Caco-2 (cell line): ENCODE results near the gene PPM1J. TPM values are rescaled to one million over a fixed set of nuclear protein-coding genes. Genes with fewer than 3 reads are reported as not detected.

Experiments used
- BruUV-seq: library from RNA; stranded (reverse); fragments of 400-500 nt; replicated peaks from 2 replicates; lab custom pipeline; 2021; lab: Mats Ljungman, UMichigan
- CTCF ChIA-PET: fragments of 300-600 bp; sonication (Branson Sonifier 250); formaldehyde crosslinking; loops from one replicate; lab custom pipeline; 2022; ENCODE audit warnings: antibody characterized with exemption; lab: Charles Lee
- POLR2A ChIA-PET: fragments of 300-600 bp; sonication (Branson Sonifier 250); formaldehyde crosslinking; loops from one replicate; lab custom pipeline; 2022; ENCODE audit warnings: antibody characterized with exemption; lab: Charles Lee
- DNase-seq, 2 experiments: peaks; one replicate each; pipeline versions ENCODE4 v3.0.0 to v3.0.0-alpha.2; 2020 to 2022
- H3K27me3 ChIP-seq: replicated peaks from 2 replicates; pipeline ENCODE4 v1.6.0; 2011; ENCODE audit warnings: low read length; ENCODE audit not compliant: control insufficient read depth, insufficient read depth
- H3K36me3 ChIP-seq: 2 replicates; pipeline ENCODE4 v1.5.1; 2011; ENCODE audit warnings: low read length; ENCODE audit not compliant: control insufficient read depth, insufficient read depth
- H3K4me1 ChIP-seq: fragments of 250-450 bp; sonication (Bioruptor Pico); 2 replicates; pipeline ENCODE4 v1.5.1; 2020; ENCODE audit warnings: mild to moderate bottlenecking
- H3K4me3 ChIP-seq: 2 replicates; pipeline ENCODE4 v1.5.1; 2011; ENCODE audit warnings: low read depth, mild to moderate bottlenecking, control low read depth, low read length
- H3K9me3 ChIP-seq: fragments of 250-450 bp; sonication (Bioruptor Pico); 2 replicates; pipeline ENCODE4 v1.5.1; 2020; ENCODE audit warnings: mild to moderate bottlenecking, moderate library complexity
- H3K27ac Mint-ChIP-seq: one replicate; pipeline ENCODE4 v1.8.0; 2022; ENCODE audit warnings: mixed read lengths; ENCODE audit not compliant: unreplicated experiment
- H3K27me3 Mint-ChIP-seq: one replicate; pipeline ENCODE4 v1.8.0; 2022; ENCODE audit warnings: mixed read lengths; ENCODE audit not compliant: insufficient read depth, unreplicated experiment
- H3K36me3 Mint-ChIP-seq: one replicate; pipeline ENCODE4 v1.8.0; 2022; ENCODE audit warnings: mild to moderate bottlenecking, mixed read lengths; ENCODE audit not compliant: insufficient read depth, unreplicated experiment
- H3K4me1 Mint-ChIP-seq: one replicate; pipeline ENCODE4 v1.8.0; 2022; ENCODE audit warnings: low read depth, mixed read lengths; ENCODE audit not compliant: unreplicated experiment
- H3K4me3 Mint-ChIP-seq: one replicate; pipeline ENCODE4 v1.8.0; 2022; ENCODE audit warnings: mild to moderate bottlenecking, moderate library complexity, mixed read lengths; ENCODE audit not compliant: unreplicated experiment
- H3K9me3 Mint-ChIP-seq: one replicate; pipeline ENCODE4 v1.8.0; 2022; ENCODE audit warnings: mixed read lengths; ENCODE audit not compliant: unreplicated experiment
- intact Hi-C: fragments of 100-400 bp; cut with micrococcal nuclease; formaldehyde crosslinking; loops from one replicate; pipeline ENCODE4 v1.10.0; 2022; ENCODE audit not compliant: unreplicated experiment
- total RNA-seq: library from RNA; stranded (reverse); gene quantifications from 2 replicates; pipeline ENCODE4 v1.2.3, GENCODE V29; 2022
- TF ChIP-seq, protein P1 (sequence below), 2 experiments: fragments of 200-600 bp in 1 of 2; IDR thresholded peaks; 1 replicate in 1 of 2; 2 replicates in 1 of 2; pipeline versions ENCODE4 v1.5.1 to v1.8.0; 2011 to 2022; ENCODE audit warnings: antibody characterized with exemption in 1 of 2, control low read depth in 1 of 2, inconsistent platforms in 1 of 2, low read depth in 1 of 2, low read length in 1 of 2, mild to moderate bottlenecking in 1 of 2, moderate library complexity in 1 of 2; ENCODE audit not compliant: insufficient read depth in 1 of 2, severe bottlenecking in 1 of 2, unreplicated experiment in 1 of 2

The PPM1J gene
- total RNA-seq, 1 experiment from 2014 or later, result 1.5 TPM

DNA sequence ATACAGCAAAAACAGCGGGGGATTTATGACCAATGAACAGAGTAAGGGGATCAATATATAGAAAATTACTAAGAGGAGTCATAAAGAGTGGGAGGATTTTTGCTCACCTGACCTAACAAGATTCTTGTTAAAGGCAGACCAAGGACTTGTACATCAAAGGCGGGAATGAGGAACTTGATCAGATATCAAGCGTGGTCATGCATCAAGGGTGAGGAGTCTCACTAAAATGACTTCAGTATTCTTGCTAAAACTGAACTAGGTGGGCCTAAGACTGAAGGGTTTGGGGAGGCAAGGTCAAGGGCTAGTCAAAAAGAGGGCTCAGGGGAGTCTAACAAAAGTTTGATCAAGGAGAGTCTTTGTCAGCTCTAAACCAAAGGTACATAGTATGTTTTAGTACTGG, 38.6 kb downstream of the PPM1J start:
- no peaks in the 10 kb centered on the region for H3K27me3 Mint-ChIP-seq
- peak overlapping the region; percentile 88 for H3K4me3 Mint-ChIP-seq
- no peak overlapping the region for H3K27ac Mint-ChIP-seq
- H3K27me3 ChIP-seq, result no peaks in the 10 kb centered on the region
- peaks cover 13% of the 10 kb centered on the region for H3K4me1 Mint-ChIP-seq
- H3K4me1 ChIP-seq, result peaks cover 14% of the 10 kb centered on the region
- ChIA-PET POLR2A (no interaction called here), CTCF (interaction anchor here (1.2 kb wide), 1 partner anchor 22 kb away, joined by 3 read pairs; no protein-coding TSS in a partner anchor)
- H3K4me3 ChIP-seq, result no peak overlapping the region
- BruUV-seq, result no TSS peak
- H3K9me3 ChIP-seq, result no peaks in the 10 kb centered on the region
- H3K36me3 Mint-ChIP-seq, result peaks cover 31% of the 10 kb centered on the region
- H3K9me3 Mint-ChIP-seq, result no peaks in the 10 kb centered on the region
- no peaks in the 10 kb centered on the region for H3K36me3 ChIP-seq
- intact Hi-C loops, result no loop called here
- TF ChIP-seq, protein P1, sequence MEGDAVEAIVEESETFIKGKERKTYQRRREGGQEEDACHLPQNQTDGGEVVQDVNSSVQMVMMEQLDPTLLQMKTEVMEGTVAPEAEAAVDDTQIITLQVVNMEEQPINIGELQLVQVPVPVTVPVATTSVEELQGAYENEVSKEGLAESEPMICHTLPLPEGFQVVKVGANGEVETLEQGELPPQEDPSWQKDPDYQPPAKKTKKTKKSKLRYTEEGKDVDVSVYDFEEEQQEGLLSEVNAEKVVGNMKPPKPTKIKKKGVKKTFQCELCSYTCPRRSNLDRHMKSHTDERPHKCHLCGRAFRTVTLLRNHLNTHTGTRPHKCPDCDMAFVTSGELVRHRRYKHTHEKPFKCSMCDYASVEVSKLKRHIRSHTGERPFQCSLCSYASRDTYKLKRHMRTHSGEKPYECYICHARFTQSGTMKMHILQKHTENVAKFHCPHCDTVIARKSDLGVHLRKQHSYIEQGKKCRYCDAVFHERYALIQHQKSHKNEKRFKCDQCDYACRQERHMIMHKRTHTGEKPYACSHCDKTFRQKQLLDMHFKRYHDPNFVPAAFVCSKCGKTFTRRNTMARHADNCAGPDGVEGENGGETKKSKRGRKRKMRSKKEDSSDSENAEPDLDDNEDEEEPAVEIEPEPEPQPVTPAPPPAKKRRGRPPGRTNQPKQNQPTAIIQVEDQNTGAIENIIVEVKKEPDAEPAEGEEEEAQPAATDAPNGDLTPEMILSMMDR (IDR thresholded peaks at IDR 0.05; ENCODE audit: insufficient read depth in 1 of 2, low read depth in 1 of 2, low read length in 1 of 2, severe bottlenecking in 1 of 2, unreplicated experiment in 1 of 2), result no peak
- DNase-seq, result no peak

DNA sequence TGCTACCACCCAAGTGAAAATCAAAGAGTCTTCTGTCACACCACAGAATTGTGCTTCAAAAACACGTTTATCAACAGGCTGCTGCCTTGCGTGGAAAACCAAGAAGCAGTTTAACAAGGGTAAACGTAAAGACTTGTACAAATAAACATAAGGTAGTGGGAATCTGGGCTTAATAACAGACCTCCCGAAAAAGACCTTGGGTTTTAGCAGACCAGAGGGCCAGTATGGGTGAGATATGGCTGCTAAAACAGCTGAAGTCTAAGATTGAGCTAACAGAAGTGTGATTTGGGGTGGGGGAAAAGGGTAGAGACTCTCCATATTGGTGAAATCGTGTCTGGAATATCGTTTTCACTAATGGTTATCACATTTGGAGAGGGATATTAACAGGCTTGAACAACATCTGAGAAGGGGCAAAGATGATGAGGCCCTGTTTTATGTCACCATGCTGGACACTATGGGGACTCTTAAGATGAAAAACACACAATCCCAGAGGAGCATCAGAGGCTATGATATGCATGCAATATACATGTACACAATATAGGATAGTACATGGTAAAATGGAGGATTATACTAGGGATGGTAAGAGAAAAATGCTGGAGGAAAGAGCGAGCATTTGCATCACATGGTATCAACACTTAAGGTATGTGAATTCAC, 39.3 kb downstream of the PPM1J start:
- Histone ChIP-seq H3K27me3 (no peaks in the 10 kb centered on the region), H3K4me1 (peaks cover 14% of the 10 kb centered on the region), H3K36me3 (no peaks in the 10 kb centered on the region), H3K9me3 (no peaks in the 10 kb centered on the region), H3K4me3 (peak overlapping the region; percentile 53)
- Mint-ChIP-seq H3K4me1 (peaks cover 13% of the 10 kb centered on the region), H3K27me3 (no peaks in the 10 kb centered on the region), H3K4me3 (peak overlapping the region; percentile 88), H3K27ac (peak overlapping the region; percentile 15), H3K36me3 (peaks cover 37% of the 10 kb centered on the region), H3K9me3 (no peaks in the 10 kb centered on the region)
- BruUV-seq, result TSS peak; percentile 22
- ChIA-PET POLR2A (interaction anchor here (1.6 kb wide), 1 partner anchor 29 kb away, joined by 6 read pairs; no protein-coding TSS in a partner anchor), CTCF (interaction anchor here (0.5 to 2.0 kb wide), 4 partner anchors 23 to 478 kb away, joined by 3 to 7 read pairs (median 3); no protein-coding TSS in a partner anchor)
- DNase-seq, result no peak
- TF ChIP-seq, protein P1 (IDR thresholded peaks at IDR 0.05; ENCODE audit: insufficient read depth in 1 of 2, low read depth in 1 of 2, low read length in 1 of 2, severe bottlenecking in 1 of 2, unreplicated experiment in 1 of 2), result no peak
- intact Hi-C loops, result loop anchor here (2.0 kb wide), 1 partner anchor 23 kb away; no protein-coding TSS in a partner anchor

DNA sequence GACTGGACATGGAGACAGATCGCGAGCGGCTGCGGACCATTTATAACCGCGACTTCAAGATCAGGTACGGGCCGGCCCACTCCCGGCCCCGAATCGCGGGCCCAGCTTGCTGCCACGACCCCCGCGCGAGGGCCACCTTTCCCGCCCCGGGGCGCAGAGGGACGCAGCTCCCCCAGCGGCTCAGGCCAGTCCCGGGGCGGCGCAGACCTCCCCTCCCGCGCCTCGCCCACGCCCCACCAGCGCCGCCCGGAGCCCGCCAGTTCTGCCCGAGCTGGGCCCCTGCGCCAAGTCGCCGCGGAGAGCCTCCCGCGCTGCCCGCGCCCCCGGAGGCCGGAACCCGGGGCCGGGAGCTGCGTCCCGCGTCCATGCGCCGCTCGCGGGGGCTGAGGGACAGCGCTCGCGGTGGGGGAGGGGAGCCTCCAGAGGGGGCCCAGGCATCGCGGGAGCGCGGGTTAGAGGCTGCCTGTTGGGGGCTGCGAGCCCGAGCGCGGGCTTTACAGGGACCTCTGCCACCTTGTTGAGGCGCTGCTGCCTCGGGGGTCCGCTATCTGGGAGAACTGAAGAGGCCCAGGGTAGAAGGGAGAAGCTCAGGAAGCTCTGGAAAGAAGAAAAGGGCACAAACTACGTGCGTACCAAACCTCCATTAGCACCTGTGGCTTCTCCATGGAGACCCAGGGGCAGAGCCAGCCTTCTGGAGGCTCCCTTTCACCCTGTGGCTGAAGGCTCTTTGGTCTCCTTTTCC, 40.0 kb downstream of the PPM1J start:
- Histone ChIP-seq H3K4me1 (peaks cover 14% of the 10 kb centered on the region), H3K27me3 (no peaks in the 10 kb centered on the region), H3K36me3 (no peaks in the 10 kb centered on the region), H3K9me3 (no peaks in the 10 kb centered on the region), H3K4me3 (peak overlapping the region; percentile 53)
- Mint-ChIP-seq H3K4me3 (peak overlapping the region; percentile 88), H3K4me1 (peaks cover 13% of the 10 kb centered on the region), H3K36me3 (peaks cover 44% of the 10 kb centered on the region), H3K27me3 (no peaks in the 10 kb centered on the region), H3K9me3 (no peaks in the 10 kb centered on the region), H3K27ac (peak overlapping the region; percentile 98)
- peak in 1 of 2 experiments; percentile 59 for DNase-seq
- BruUV-seq, result no TSS peak
- intact Hi-C loops, result loop anchor here (1.0 to 5.0 kb wide), 3 partner anchors 24 to 58 kb away; partner anchors contain the start of genes CAPZA1, RHOC and ST7L
- CTCF ChIA-PET, result interaction anchor here (0.5 to 2.0 kb wide), 7 partner anchors 10 to 478 kb away, joined by 3 to 24 read pairs (median 6); no protein-coding TSS in a partner anchor
- POLR2A ChIA-PET, result interaction anchor here (1.6 to 1.7 kb wide), 2 partner anchors 24 to 30 kb away, joined by 6 to 27 read pairs; no protein-coding TSS in a partner anchor
- TF ChIP-seq, protein P1 (IDR thresholded peaks at IDR 0.05; ENCODE audit: insufficient read depth in 1 of 2, low read depth in 1 of 2, low read length in 1 of 2, severe bottlenecking in 1 of 2, unreplicated experiment in 1 of 2), result no peak
